ENCODE measurements around the gene PTPRH.

Gene PTPRH

GRCh38 chr19:55166530-55167268, 42.6 kb downstream of the PTPRH start, which contains the start of gene DNAAF3:
DNAAF3 (minus strand) TSS chr19:55166613; CDS start chr19:55166413, 200 bp downstream.
- TF ChIP-seq EZH2 (IDR thresholded peaks at IDR 0.05; ENCODE audit: borderline replicate concordance, low read length) (no peak), CTCF (IDR thresholded peaks at IDR 0.05; ENCODE audit: low read length) (no peak)

GRCh38 chr19:55165952-55166529, 43.3 kb downstream of the PTPRH start:
- Histone ChIP-seq H3K36me3 (ENCODE audit: insufficient read depth, low read length) (no peaks in the 10 kb centered on the region), H4K20me1 (ENCODE audit: insufficient read depth, low read length) (no peaks in the 10 kb centered on the region), H3K79me2 (ENCODE audit: insufficient read depth, low read length) (no peaks in the 10 kb centered on the region), H3K27ac (ENCODE audit: low read depth, low read length, poor library complexity, severe bottlenecking) (no peak overlapping the region), H3K4me2 (ENCODE audit: low read length) (no peak overlapping the region), H3F3A (ENCODE audit: insufficient read depth, low read length) (no peaks in the 10 kb centered on the region), H3K9me2 (ENCODE audit: low read depth, low read length) (no peaks in the 10 kb centered on the region), H3K4me3 (ENCODE audit: low read depth, low read length, poor library complexity, severe bottlenecking) (no peak overlapping the region), H3K4me1 (ENCODE audit: insufficient read depth, low read length, severe bottlenecking) (no peaks in the 10 kb centered on the region), H3K9ac (ENCODE audit: low read length) (no peak overlapping the region), H2AFZ (ENCODE audit: low read length) (no peak overlapping the region), H3K9me3 (ENCODE audit: low read length) (no peaks in the 10 kb centered on the region), H3K27me3 (ENCODE audit: insufficient read depth, low read length) (no peaks in the 10 kb centered on the region)
- TF ChIP-seq EZH2 (IDR thresholded peaks at IDR 0.05; ENCODE audit: borderline replicate concordance, low read length) (no peak), CTCF (IDR thresholded peaks at IDR 0.05; ENCODE audit: low read length) (no peak)

More at GRCh38 chr19:55166530-55167268, 42.6 kb downstream of the PTPRH start, which contains the start of gene DNAAF3:
- H3K27ac ChIP-seq (ENCODE audit: low read depth, low read length, poor library complexity, severe bottlenecking) = no peak within 1 kb of the TSS
- no peak within 1 kb of the TSS for H3K9ac ChIP-seq (ENCODE audit: low read length)
- H3K79me2 ChIP-seq (ENCODE audit: insufficient read depth, low read length) = no peaks in the 10 kb centered on the region
- no peaks in the 10 kb centered on the region for H4K20me1 ChIP-seq (ENCODE audit: insufficient read depth, low read length)
- H3K36me3 ChIP-seq (ENCODE audit: insufficient read depth, low read length) = no peaks in the 10 kb centered on the region
- no peak within 1 kb of the TSS for H3K4me3 ChIP-seq (ENCODE audit: low read depth, low read length, poor library complexity, severe bottlenecking)
- H3K4me2 ChIP-seq (ENCODE audit: low read length) = no peak within 1 kb of the TSS
- H3K27me3 ChIP-seq (ENCODE audit: insufficient read depth, low read length) = no peaks in the 10 kb centered on the region
- H3K9me2 ChIP-seq (ENCODE audit: low read depth, low read length) = no peaks in the 10 kb centered on the region
- H3K9me3 ChIP-seq (ENCODE audit: low read length) = no peaks in the 10 kb centered on the region
- H2AFZ ChIP-seq (ENCODE audit: low read length) = no peak within 1 kb of the TSS
- no peaks in the 10 kb centered on the region for H3K4me1 ChIP-seq (ENCODE audit: insufficient read depth, low read length, severe bottlenecking)
- H3F3A ChIP-seq (ENCODE audit: insufficient read depth, low read length) = no peaks in the 10 kb centered on the region

GRCh38 chr19:55161571-55162322, 47.6 kb downstream of the PTPRH start:
- no peaks in the 10 kb centered on the region for H3K4me1 ChIP-seq (ENCODE audit: insufficient read depth, low read length, severe bottlenecking)
- no peak overlapping the region for H3K4me3 ChIP-seq (ENCODE audit: low read depth, low read length, poor library complexity, severe bottlenecking)
- H3K79me2 ChIP-seq (ENCODE audit: insufficient read depth, low read length) = no peaks in the 10 kb centered on the region
- no peak overlapping the region for H3K4me2 ChIP-seq (ENCODE audit: low read length)
- H3K36me3 ChIP-seq (ENCODE audit: insufficient read depth, low read length) = no peaks in the 10 kb centered on the region
- no peaks in the 10 kb centered on the region for H3F3A ChIP-seq (ENCODE audit: insufficient read depth, low read length)
- no peaks in the 10 kb centered on the region for H3K9me3 ChIP-seq (ENCODE audit: low read length)
- TF ChIP-seq EZH2 (IDR thresholded peaks at IDR 0.05; ENCODE audit: borderline replicate concordance, low read length) (no peak), CTCF (IDR thresholded peaks at IDR 0.05; ENCODE audit: low read length) (no peak)
- no peak overlapping the region for H2AFZ ChIP-seq (ENCODE audit: low read length)
- H3K9ac ChIP-seq (ENCODE audit: low read length) = no peak overlapping the region
- H4K20me1 ChIP-seq (ENCODE audit: insufficient read depth, low read length) = no peaks in the 10 kb centered on the region
- H3K9me2 ChIP-seq (ENCODE audit: low read depth, low read length) = no peaks in the 10 kb centered on the region
- no peak overlapping the region for H3K27ac ChIP-seq (ENCODE audit: low read depth, low read length, poor library complexity, severe bottlenecking)
- H3K27me3 ChIP-seq (ENCODE audit: insufficient read depth, low read length) = no peaks in the 10 kb centered on the region

Data from OCI-LY1 (cell line).